Endodermal cell (in vitro differentiated cells): Measurements from ENCODE around the gene ARHGAP26. TPM values are rescaled to one million over a fixed set of nuclear protein-coding genes. Genes with fewer than 3 reads are reported as not detected.

ENCODE experiments used
- DNase-seq: peaks from one replicate; pipeline ENCODE4 v3.0.0-alpha.2; 2017
- H3K27ac ChIP-seq: 2 replicates; pipeline ENCODE4 v1.5.1; 2013; ENCODE audit warnings: mild to moderate bottlenecking, low read depth, low read length, moderate library complexity
- H3K27me3 ChIP-seq: 2 replicates; pipeline ENCODE4 v1.6.1; 2013; ENCODE audit warnings: mild to moderate bottlenecking, low read length, moderate library complexity; ENCODE audit not compliant: insufficient read depth, control insufficient read depth, poor library complexity, severe bottlenecking
- H3K36me3 ChIP-seq: 2 replicates; pipeline ENCODE4 v1.7.0; 2013; ENCODE audit warnings: mild to moderate bottlenecking, low read length, moderate library complexity; ENCODE audit not compliant: control insufficient read depth, insufficient read depth
- H3K4me1 ChIP-seq: one replicate; pipeline ENCODE4 v1.7.0; 2013; ENCODE audit warnings: low read length; ENCODE audit not compliant: control insufficient read depth, insufficient read depth
- H3K4me3 ChIP-seq: 2 replicates; pipeline ENCODE4 v1.5.1; 2013; ENCODE audit warnings: mild to moderate bottlenecking, low read length, moderate library complexity
- H3K9ac ChIP-seq: 2 replicates; pipeline ENCODE4 v1.6.1; 2013; ENCODE audit warnings: mild to moderate bottlenecking, low read length, moderate library complexity; ENCODE audit not compliant: poor library complexity, severe bottlenecking; ENCODE audit errors: extremely low read depth
- H3K9me3 ChIP-seq: 2 replicates; pipeline ENCODE4 v1.6.1; 2013; ENCODE audit warnings: mild to moderate bottlenecking, low read length, moderate library complexity; ENCODE audit not compliant: control insufficient read depth
- H3K27ac Mint-ChIP-seq: 2 replicates; pipeline ENCODE4 v1.8.0; 2020; ENCODE audit warnings: mixed read lengths
- H3K27me3 Mint-ChIP-seq: 2 replicates; pipeline ENCODE4 v1.8.0; 2021; ENCODE audit warnings: mild to moderate bottlenecking, mixed read lengths; ENCODE audit not compliant: insufficient read depth
- H3K36me3 Mint-ChIP-seq: 2 replicates; pipeline ENCODE4 v1.8.0; 2020; ENCODE audit warnings: low read depth, mixed read lengths
- H3K4me1 Mint-ChIP-seq: 2 replicates; pipeline ENCODE4 v1.8.0; 2020; ENCODE audit warnings: mixed read lengths
- H3K4me3 Mint-ChIP-seq: 2 replicates; pipeline ENCODE4 v1.8.0; 2020; ENCODE audit warnings: mild to moderate bottlenecking, moderate library complexity, mixed read lengths
- H3K9me3 Mint-ChIP-seq: 2 replicates; pipeline ENCODE4 v1.8.0; 2020; ENCODE audit warnings: mild to moderate bottlenecking, mixed read lengths
- WGBS, 2 experiments: methylation state at CpG; one replicate each; pipeline versions ENCODE4 v1.1.5 to v1.1.7; 2013; ENCODE audit warnings: missing lambda C conversion rate in 2 of 2, mixed read lengths in 1 of 2; ENCODE audit not compliant: insufficient coverage in 1 of 2, insufficient read length in 1 of 2; 5-methylcytosine and 5-hydroxymethylcytosine counted together
- total RNA-seq, 2 donors: library from RNA; stranded (reverse); fragmentation: NEBNext Ultra II Directional in 1 of 2; extraction: Animal tissue kit (Norgen Biotek cat#: 25700) in 1 of 2; gene quantifications; 2 replicates in 1 of 2; 3 replicates in 1 of 2; pipeline ENCODE4 v1.2.1, GENCODE V29; 2021
- TF ChIP-seq, protein P1 (sequence below): fragments of 200-600 bp; sonication (generic); conservative IDR thresholded peaks from 2 replicates; pipeline ENCODE4 v1.5.0; 2021; ENCODE audit warnings: antibody characterized with exemption, mild to moderate bottlenecking

Gene ARHGAP26
- total RNA-seq, 2 donors from 2014 or later, result 49.2 to 60.5 TPM

DNA sequence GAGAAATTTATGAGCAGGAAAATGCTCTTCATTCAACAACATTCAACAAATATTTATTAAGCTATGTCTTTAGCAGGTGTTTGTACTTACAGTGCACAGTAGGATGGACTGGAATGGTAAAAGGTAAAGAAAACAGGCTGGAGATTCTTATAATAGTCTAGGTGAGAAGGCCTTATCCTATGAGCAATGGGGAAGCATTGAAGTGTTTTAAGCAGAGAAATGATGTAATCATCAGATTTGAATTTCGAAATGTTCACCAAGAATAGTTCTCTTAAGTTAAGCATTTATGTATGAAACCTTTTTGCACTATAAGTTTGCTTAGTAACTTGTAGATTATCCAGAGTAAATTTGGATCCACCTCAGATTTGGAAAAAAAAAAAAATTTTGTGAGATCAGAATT is 424.0 kb downstream of the ARHGAP26 start:
- Histone ChIP-seq H3K36me3 (no peaks in the 10 kb centered on the region), H3K27me3 (no peaks in the 10 kb centered on the region), H3K27ac (no peak overlapping the region), H3K4me1 (peaks cover 5% of the 10 kb centered on the region), H3K9ac (no peak overlapping the region), H3K4me3 (no peak overlapping the region), H3K9me3 (peaks cover 17% of the 10 kb centered on the region)
- Mint-ChIP-seq H3K4me1 (no peaks in the 10 kb centered on the region), H3K27ac (no peak overlapping the region), H3K9me3 (peaks cover 15% of the 10 kb centered on the region), H3K4me3 (no peak overlapping the region), H3K36me3 (peaks cover 11% of the 10 kb centered on the region), H3K27me3 (no peaks in the 10 kb centered on the region)
- no peak for DNase-seq
- TF ChIP-seq, protein P1, sequence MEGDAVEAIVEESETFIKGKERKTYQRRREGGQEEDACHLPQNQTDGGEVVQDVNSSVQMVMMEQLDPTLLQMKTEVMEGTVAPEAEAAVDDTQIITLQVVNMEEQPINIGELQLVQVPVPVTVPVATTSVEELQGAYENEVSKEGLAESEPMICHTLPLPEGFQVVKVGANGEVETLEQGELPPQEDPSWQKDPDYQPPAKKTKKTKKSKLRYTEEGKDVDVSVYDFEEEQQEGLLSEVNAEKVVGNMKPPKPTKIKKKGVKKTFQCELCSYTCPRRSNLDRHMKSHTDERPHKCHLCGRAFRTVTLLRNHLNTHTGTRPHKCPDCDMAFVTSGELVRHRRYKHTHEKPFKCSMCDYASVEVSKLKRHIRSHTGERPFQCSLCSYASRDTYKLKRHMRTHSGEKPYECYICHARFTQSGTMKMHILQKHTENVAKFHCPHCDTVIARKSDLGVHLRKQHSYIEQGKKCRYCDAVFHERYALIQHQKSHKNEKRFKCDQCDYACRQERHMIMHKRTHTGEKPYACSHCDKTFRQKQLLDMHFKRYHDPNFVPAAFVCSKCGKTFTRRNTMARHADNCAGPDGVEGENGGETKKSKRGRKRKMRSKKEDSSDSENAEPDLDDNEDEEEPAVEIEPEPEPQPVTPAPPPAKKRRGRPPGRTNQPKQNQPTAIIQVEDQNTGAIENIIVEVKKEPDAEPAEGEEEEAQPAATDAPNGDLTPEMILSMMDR, result no peak
- 88 to 100% methylated on average over 1 of the region's 1 CpG for WGBS, 2 experiments

DNA sequence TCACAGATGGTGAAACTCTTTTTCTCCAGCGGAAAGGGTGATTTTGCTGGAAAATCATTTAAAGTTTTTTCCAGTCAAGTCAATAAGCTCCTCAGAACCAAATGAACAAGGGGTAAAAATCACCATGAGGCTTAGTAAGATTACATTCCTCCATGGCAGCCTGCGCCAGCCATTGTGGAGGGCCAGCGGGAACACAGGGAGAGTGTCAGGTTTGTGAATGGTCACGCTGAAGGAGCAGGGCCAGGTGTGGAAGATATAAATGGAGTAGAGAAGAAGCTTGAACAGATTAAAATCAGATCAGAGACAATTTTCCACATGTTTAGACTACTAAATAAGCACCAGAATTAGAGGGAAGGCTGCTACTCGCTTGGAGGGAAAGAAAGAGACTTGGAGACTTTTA is 424.5 kb downstream of the ARHGAP26 start:
- 93 to 97% methylated on average over 4 to 5 of the region's 5 CpGs for WGBS, 2 experiments
- peaks cover 11% of the 10 kb centered on the region for H3K36me3 Mint-ChIP-seq

DNA sequence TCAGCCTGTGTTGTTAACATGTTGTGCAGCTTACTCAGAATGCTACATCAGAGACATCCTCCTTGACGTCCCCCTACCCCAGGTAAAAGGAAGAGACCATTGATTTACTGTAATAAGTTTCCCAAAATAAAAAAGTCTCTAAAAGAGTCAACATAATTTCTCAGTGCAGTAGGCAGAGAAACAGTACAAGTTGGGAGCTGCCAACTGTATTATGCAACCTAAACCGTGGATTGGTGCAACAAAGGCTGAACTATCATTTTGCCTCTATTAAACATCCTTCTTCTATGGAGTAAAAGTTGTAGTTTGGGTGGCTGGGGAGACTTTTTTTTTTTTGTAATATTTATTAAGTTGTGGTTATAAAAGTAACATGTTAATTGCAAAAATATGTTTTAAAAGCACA is 425.3 kb downstream of the ARHGAP26 start:
- Histone ChIP-seq H3K36me3 (no peaks in the 10 kb centered on the region), H3K4me3 (no peak overlapping the region), H3K4me1 (peaks cover 5% of the 10 kb centered on the region), H3K27ac (no peak overlapping the region), H3K27me3 (no peaks in the 10 kb centered on the region), H3K9ac (no peak overlapping the region), H3K9me3 (peaks cover 11% of the 10 kb centered on the region)
- WGBS, 2 experiments, result 89% methylated on average over 2 of the region's 2 CpGs; no CpG with 5 or more reads in 1 of the 2 experiments
- Mint-ChIP-seq H3K4me3 (no peak overlapping the region), H3K9me3 (peaks cover 15% of the 10 kb centered on the region), H3K27me3 (no peaks in the 10 kb centered on the region), H3K4me1 (no peaks in the 10 kb centered on the region), H3K27ac (no peak overlapping the region), H3K36me3 (peaks cover 11% of the 10 kb centered on the region)
- TF ChIP-seq, protein P1, result no peak
- DNase-seq, result no peak

More for the DNA sequence above, 424.5 kb downstream of the ARHGAP26 start:
- Histone ChIP-seq H3K4me1 (peaks cover 5% of the 10 kb centered on the region), H3K27me3 (no peaks in the 10 kb centered on the region), H3K9me3 (peaks cover 17% of the 10 kb centered on the region), H3K27ac (no peak overlapping the region), H3K4me3 (no peak overlapping the region), H3K36me3 (no peaks in the 10 kb centered on the region), H3K9ac (no peak overlapping the region)
- TF ChIP-seq, protein P1, result no peak
- H3K27ac Mint-ChIP-seq, result no peak overlapping the region
- no peak for DNase-seq
- peaks cover 15% of the 10 kb centered on the region for H3K9me3 Mint-ChIP-seq
- no peaks in the 10 kb centered on the region for H3K4me1 Mint-ChIP-seq
- H3K27me3 Mint-ChIP-seq, result no peaks in the 10 kb centered on the region
- no peak overlapping the region for H3K4me3 Mint-ChIP-seq
